HG03378 (cell line): ENCODE data around the gene KIF26A.
"Not testable (repeated sequence)": the region's sequence is repeated elsewhere in the genome, so short reads cannot be mapped to it uniquely, and the experiment has no call there.

Experiments used
- ATAC-seq: cut with Tn5 transposase; IDR thresholded peaks from one replicate; pipeline ENCODE4 v1.9.1; 2021; ENCODE audit warnings: mild to moderate bottlenecking, moderate library complexity; ENCODE audit not compliant: unreplicated experiment

KIF26A gene

GRCh38 chr14:104205781-104206180, 67.4 kb downstream of the KIF26A start:
- no peak for ATAC-seq

DNA sequence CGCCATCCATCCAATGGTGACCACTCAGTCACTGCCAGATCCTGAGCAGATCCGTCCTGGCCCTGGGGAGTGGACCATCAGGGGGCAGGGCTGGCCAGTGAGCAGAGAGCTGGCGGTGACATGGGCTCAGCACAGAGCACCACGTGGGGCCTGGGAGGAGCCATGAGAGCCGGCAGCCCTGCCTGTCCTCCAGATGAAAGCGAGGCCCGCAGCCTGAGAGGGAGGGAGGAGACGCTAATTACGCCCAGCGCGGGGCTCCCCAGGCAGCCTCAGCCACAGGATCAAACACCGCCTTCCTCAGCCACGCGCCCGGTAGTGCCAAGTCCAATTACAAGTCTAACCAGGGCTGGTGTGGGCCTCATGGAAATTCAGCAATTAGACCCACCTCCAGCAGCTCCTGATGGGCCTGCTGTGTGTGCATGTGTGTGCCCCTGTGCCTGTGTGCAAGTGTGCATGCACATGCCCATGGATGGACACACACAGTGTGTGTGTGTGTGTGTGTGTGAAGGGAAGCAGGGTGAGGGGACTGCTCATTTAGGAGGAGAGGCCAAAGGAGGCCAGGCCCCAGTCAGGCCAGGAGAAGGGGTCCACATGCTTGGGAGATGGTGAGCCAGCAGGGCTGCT, 68.0 kb downstream of the KIF26A start:
- ATAC-seq: no peak

- ATAC-seq: no peak
These were observed 69.0 kb downstream of the KIF26A start for GRCh38 chr14:104207142-104208014.

DNA sequence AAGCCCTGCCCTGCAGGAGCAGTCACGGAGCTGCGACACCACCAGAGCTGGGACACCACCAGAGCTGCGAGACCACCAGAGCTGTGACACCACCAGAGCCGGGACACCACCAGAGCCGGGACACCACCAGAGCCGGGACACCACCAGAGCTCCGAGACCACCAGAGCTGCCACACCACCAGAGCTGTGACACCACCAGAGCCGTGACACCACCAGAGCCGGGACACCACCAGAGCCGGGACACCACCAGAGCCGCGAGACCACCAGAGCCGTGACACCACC, 69.6 kb downstream of the KIF26A start:
- not testable (repeated sequence) for ATAC-seq

DNA sequence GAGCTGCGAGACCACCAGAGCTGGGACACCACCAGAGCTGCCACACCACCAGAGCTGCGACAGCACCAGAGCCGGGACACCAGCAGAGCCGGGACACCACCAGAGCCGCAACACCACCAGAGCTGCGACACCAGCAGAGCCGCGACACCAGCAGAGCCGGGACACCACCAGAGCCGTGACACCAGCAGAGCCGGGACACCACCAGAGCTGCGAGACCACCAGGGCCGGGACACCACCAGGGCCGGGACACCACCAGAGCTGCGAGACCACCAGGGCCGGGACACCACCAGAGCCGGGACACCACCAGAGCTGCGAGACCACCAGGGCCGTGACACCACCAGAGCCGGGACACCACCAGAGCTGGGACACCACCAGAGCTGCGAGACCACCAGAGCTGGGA, 69.9 kb downstream of the KIF26A start:
- not testable (repeated sequence) for ATAC-seq

- not testable (repeated sequence) for ATAC-seq
These were observed 70.7 kb downstream of the KIF26A start for GRCh38 chr14:104209071-104209470.

DNA sequence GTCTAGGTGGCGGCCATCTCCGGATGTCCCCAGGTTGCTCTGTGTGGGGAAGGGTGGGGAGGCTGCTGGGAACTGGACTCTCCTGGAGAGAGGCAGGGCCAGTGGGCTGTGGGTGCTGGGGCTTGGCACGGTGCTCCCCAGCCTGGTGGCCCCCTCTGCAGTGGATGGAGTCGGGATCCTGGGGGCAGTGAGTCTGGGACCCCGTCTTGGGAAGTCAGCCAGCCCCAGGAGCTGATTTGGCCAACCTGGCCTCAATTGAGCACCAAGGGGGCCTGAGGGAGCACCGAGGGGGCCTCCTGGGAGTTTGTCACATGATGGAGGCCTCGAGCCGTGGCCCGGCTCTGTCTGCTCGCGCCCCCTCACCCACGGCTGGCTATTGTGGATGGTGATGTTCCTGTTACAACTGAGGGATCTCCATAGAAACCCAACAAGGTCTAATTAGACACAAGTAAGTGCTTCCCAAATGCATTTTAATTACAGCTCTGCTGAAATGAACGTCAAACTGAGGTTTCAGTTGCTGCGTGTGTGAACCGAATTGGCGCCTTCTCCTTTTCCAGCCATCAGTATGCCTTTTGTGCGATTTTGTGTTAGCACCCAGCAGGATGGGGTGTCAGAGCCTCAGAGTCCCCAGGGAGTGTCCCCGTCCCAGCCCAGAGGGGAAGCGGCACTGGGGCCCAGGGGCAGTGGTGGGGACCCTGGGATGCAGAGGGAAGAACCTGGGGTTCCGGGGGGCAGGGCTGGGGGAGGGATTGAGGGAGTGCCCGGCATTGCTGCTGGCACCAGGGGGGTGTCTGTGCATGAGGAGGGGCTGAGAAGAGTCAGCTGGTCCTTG, 71.8 kb downstream of the KIF26A start:
- no peak for ATAC-seq

GRCh38 chr14:104210817-104211195, 72.4 kb downstream of the KIF26A start:
- ATAC-seq: no peak

GRCh38 chr14:104211215-104211614, 72.8 kb downstream of the KIF26A start:
- no peak for ATAC-seq

- no peak for ATAC-seq
These were observed 73.4 kb downstream of the KIF26A start for GRCh38 chr14:104211741-104212140.

GRCh38 chr14:104212206-104213095, 74.1 kb downstream of the KIF26A start:
- ATAC-seq: no peak

DNA sequence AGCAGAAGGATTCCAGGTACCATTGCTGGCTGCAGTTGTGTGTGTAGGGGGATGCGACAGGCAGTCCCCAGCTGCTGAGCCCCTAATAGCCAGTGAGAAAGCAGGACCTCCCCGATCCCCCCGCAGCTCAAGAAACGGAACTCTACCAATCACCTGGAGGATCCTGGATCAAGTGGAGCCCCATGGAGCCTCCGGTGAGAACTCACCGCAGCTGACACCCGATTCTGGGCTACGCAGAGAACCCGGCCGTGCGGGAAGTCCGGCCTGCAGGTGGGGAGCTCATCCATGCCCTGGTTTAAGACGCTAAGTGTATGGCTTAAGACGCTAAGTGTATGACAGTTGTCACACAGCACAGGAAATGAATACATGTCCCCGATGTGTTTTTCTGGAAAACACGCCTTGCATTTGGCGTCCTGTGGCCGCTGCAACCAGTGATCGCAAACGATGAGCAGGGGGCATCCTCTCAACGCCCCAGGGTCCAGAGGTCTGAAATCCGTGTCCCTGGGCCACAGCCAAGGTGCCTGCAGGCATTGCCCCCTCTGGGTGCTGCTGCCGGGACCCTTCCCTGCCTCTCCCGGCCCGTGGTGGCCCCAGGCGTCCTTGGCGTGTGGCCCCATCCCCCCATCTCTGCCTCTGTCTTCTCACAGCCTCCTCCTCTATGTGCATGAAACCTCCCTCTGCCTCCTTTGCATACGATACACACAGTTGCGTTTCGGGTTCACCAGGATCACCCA, 75.1 kb downstream of the KIF26A start:
- no peak for ATAC-seq

- no peak for ATAC-seq
These were observed 76.2 kb downstream of the KIF26A start for GRCh38 chr14:104214431-104215218.

GRCh38 chr14:104215706-104216334, 77.4 kb downstream of the KIF26A start:
- ATAC-seq: no peak

GRCh38 chr14:104216457-104216856, 78.1 kb downstream of the KIF26A start:
- no peak for ATAC-seq

DNA sequence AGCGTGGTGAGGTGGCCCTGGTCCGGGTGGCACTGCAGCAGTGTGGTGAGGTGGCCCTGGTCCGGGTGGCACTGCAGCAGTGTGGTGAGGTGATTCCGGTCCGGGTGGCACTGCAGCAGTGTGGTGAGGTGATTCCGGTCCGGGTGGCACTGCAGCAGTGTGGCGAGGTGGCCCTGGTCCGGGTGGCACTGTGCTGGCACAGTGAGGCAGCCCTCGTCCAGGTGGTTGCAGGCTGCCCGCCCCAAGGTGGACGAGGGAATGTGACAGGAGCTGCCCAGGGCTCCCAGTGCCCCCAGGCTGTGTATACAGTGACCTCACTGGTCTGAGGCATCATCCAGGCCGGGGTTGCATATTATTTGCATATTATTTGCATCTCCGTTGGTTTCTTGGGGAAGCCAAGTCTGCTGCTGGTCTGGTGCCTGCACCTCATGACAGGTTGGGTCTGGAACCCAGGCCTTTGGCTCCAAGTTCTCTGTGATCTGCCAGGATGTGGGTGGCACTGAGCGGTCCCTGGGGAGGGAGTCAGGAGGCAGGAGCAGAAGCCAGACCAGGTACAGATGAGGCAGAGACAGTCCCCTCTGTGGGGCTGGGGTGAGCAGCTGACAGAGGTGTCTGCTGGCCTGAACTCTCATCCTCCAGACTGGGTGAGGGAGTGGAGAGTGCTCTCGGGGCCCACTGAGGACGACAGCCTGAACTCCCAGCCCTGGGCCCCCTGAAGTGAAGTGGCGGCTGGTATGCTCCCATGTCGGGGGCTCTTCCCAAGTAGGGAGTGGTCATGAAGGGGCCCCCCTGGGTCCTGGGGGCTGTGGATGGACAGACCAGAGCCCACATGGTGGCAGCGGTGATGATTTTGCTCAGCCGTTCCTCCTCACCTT, 79.3 kb downstream of the KIF26A start:
- no peak for ATAC-seq

GRCh38 chr14:104218361-104219180, 80.2 kb downstream of the KIF26A start:
- ATAC-seq: no peak
